ENCODE results near the gene FAM169A. TPM values are rescaled to one million over a fixed set of nuclear protein-coding genes. Genes with fewer than 3 reads are reported as not detected.

Gene FAM169A, protein sequence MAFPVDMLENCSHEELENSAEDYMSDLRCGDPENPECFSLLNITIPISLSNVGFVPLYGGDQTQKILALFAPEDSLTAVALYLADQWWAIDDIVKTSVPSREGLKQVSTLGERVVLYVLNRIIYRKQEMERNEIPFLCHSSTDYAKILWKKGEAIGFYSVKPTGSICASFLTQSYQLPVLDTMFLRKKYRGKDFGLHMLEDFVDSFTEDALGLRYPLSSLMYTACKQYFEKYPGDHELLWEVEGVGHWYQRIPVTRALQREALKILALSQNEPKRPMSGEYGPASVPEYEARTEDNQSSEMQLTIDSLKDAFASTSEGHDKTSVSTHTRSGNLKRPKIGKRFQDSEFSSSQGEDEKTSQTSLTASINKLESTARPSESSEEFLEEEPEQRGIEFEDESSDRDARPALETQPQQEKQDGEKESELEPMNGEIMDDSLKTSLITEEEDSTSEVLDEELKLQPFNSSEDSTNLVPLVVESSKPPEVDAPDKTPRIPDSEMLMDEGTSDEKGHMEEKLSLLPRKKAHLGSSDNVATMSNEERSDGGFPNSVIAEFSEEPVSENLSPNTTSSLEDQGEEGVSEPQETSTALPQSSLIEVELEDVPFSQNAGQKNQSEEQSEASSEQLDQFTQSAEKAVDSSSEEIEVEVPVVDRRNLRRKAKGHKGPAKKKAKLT
- polyA plus RNA-seq, result 40.7 and 46.7 TPM in 2 replicates
- polyA minus RNA-seq, result 156 and 170 TPM in 2 replicates

DNA sequence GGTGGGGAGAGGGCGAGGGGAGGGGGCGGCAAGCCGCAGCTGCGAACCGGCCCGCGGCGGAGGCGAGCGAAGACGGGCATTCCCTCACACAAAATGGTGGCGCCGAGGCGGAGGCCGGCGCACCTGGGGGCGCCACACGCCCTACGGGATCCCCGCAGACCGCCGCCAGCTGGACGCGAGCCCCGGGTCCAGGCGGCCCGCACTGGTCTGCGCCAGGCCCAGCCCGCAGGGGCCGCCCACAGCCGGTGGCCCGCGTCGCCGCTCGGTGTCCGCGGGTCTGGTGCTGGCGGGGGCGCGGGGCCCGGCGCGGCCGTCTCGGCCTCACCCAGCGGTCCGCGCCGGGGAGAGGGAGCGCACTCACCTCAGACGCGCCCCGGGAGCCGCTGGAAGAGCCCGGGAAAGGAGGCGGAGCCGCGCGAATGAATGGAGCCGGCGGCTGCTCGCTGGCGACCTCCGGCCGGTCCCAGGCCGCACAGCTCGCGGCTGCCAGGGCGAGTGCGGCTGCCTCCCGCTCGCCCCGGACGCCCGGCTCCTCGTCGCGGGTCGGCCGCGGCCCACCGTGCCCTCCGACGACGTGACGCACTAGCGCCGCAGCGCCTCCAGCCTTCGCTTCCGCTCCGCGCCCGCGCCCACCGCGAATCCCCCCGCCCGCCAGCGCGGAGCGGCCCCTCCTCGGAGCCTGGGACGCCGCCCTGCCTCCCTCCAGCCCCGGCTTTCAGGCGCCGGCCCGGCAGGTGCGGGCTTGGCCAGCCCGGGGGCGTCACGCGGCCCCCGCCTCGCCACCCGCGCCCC, at the start of gene FAM169A:
TSS of gene FAM169A (minus strand) at position 584 of the 792 bp plus-strand sequence. CDS start 24,711 bp downstream, outside the sequence.
- Histone ChIP-seq H3K4me3 (ENCODE audit: low read length) (peak within 1 kb of the TSS; percentile 74), H3K36me3 (ENCODE audit: insufficient read depth, low read length) (no peaks in the 10 kb centered on the region), H3K4me2 (ENCODE audit: low read length) (peak within 1 kb of the TSS; percentile 87), H3K9me3 (ENCODE audit: low read length) (no peaks in the 10 kb centered on the region), H3K27ac (ENCODE audit: low read length) (peak within 1 kb of the TSS; percentile 82), H4K20me1 (ENCODE audit: insufficient read depth) (no peaks in the 10 kb centered on the region), H3K27me3 (ENCODE audit: insufficient read depth, low read depth, low read length) (no peaks in the 10 kb centered on the region), H3K9ac (ENCODE audit: low read length) (peak within 1 kb of the TSS; percentile 85), H3F3A (ENCODE audit: insufficient read depth, low read length, poor library complexity, severe bottlenecking) (no peaks in the 10 kb centered on the region), H2AFZ (ENCODE audit: low read depth, low read length) (peak within 1 kb of the TSS; percentile 51), H3K79me2 (replicated peaks; ENCODE audit: insufficient read depth, low read length) (peaks cover 43% of the 10 kb centered on the region), H3K9me2 (ENCODE audit: insufficient read depth, low read length) (no peaks in the 10 kb centered on the region)
- TF ChIP-seq POLR2AphosphoS5 (IDR thresholded peaks at IDR 0.05) (peak; percentile 79), MXI1 (conservative IDR thresholded peaks at IDR 0.05; ENCODE audit: poor library complexity, severe bottlenecking) (peak; percentile 40), TAF1 (IDR thresholded peaks at IDR 0.05; ENCODE audit: low read depth) (peak; percentile 64), SMC3 (conservative IDR thresholded peaks at IDR 0.05; ENCODE audit: poor library complexity) (no peak), EP300 (conservative IDR thresholded peaks at IDR 0.05; ENCODE audit: poor library complexity, severe bottlenecking) (no peak)
- TF ChIP-seq, protein P1, sequence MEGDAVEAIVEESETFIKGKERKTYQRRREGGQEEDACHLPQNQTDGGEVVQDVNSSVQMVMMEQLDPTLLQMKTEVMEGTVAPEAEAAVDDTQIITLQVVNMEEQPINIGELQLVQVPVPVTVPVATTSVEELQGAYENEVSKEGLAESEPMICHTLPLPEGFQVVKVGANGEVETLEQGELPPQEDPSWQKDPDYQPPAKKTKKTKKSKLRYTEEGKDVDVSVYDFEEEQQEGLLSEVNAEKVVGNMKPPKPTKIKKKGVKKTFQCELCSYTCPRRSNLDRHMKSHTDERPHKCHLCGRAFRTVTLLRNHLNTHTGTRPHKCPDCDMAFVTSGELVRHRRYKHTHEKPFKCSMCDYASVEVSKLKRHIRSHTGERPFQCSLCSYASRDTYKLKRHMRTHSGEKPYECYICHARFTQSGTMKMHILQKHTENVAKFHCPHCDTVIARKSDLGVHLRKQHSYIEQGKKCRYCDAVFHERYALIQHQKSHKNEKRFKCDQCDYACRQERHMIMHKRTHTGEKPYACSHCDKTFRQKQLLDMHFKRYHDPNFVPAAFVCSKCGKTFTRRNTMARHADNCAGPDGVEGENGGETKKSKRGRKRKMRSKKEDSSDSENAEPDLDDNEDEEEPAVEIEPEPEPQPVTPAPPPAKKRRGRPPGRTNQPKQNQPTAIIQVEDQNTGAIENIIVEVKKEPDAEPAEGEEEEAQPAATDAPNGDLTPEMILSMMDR (IDR thresholded peaks at IDR 0.05; ENCODE audit: poor library complexity, severe bottlenecking), result no peak
- TF ChIP-seq, protein P2, sequence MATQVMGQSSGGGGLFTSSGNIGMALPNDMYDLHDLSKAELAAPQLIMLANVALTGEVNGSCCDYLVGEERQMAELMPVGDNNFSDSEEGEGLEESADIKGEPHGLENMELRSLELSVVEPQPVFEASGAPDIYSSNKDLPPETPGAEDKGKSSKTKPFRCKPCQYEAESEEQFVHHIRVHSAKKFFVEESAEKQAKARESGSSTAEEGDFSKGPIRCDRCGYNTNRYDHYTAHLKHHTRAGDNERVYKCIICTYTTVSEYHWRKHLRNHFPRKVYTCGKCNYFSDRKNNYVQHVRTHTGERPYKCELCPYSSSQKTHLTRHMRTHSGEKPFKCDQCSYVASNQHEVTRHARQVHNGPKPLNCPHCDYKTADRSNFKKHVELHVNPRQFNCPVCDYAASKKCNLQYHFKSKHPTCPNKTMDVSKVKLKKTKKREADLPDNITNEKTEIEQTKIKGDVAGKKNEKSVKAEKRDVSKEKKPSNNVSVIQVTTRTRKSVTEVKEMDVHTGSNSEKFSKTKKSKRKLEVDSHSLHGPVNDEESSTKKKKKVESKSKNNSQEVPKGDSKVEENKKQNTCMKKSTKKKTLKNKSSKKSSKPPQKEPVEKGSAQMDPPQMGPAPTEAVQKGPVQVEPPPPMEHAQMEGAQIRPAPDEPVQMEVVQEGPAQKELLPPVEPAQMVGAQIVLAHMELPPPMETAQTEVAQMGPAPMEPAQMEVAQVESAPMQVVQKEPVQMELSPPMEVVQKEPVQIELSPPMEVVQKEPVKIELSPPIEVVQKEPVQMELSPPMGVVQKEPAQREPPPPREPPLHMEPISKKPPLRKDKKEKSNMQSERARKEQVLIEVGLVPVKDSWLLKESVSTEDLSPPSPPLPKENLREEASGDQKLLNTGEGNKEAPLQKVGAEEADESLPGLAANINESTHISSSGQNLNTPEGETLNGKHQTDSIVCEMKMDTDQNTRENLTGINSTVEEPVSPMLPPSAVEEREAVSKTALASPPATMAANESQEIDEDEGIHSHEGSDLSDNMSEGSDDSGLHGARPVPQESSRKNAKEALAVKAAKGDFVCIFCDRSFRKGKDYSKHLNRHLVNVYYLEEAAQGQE (IDR thresholded peaks at IDR 0.05; ENCODE audit: borderline replicate concordance), result peak; percentile 28

DNA sequence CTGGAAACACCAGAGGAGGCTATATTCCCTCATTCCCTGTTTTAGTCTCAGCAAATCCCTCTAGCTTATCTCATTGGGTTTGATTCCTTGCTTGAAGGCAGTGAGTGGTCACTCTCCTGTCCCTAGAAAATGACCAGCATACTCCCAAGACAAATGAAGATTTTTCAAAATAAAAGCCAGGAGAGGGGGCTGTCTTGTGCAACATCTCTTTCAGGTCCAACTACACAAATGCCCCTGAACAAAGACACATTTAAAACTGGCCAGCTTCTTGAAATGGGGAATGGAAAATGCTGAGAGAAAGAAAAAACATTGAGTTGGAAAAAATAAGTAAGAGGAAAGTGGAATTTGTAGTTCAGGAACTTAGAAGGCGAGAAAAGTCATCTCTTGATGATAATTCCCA, 49.3 kb upstream of the FAM169A start:
- Histone ChIP-seq H3K9ac (ENCODE audit: low read length) (no peak overlapping the region), H3F3A (ENCODE audit: insufficient read depth, low read length, poor library complexity, severe bottlenecking) (no peaks in the 10 kb centered on the region), H3K4me3 (ENCODE audit: low read length) (no peak overlapping the region), H3K9me3 (ENCODE audit: low read length) (no peaks in the 10 kb centered on the region), H3K27ac (ENCODE audit: low read length) (no peak overlapping the region), H3K27me3 (ENCODE audit: insufficient read depth, low read depth, low read length) (no peaks in the 10 kb centered on the region), H4K20me1 (ENCODE audit: insufficient read depth) (no peaks in the 10 kb centered on the region), H3K36me3 (ENCODE audit: insufficient read depth, low read length) (no peaks in the 10 kb centered on the region), H2AFZ (ENCODE audit: low read depth, low read length) (no peak overlapping the region), H3K9me2 (ENCODE audit: insufficient read depth, low read length) (no peaks in the 10 kb centered on the region), H3K4me2 (ENCODE audit: low read length) (no peak overlapping the region), H3K79me2 (replicated peaks; ENCODE audit: insufficient read depth, low read length) (no peaks in the 10 kb centered on the region)
- TF ChIP-seq SMC3 (conservative IDR thresholded peaks at IDR 0.05; ENCODE audit: poor library complexity), result no peak
- TF ChIP-seq TAF1 (IDR thresholded peaks at IDR 0.05; ENCODE audit: low read depth), result no peak
- TF ChIP-seq, protein P1 (IDR thresholded peaks at IDR 0.05; ENCODE audit: poor library complexity, severe bottlenecking), result no peak
- no peak for TF ChIP-seq EZH2 (IDR thresholded peaks at IDR 0.05; ENCODE audit: borderline replicate concordance, insufficient read depth, low read length, poor library complexity, severe bottlenecking)
- no peak for TF ChIP-seq MXI1 (conservative IDR thresholded peaks at IDR 0.05; ENCODE audit: poor library complexity, severe bottlenecking)
- TF ChIP-seq RAD21 (conservative IDR thresholded peaks at IDR 0.05), result no peak
- TF ChIP-seq, protein P2 (IDR thresholded peaks at IDR 0.05; ENCODE audit: borderline replicate concordance), result no peak
